Measurements from ENCODE around the gene TBRG1. TPM values are rescaled to one million over a fixed set of nuclear protein-coding genes. Genes with fewer than 3 reads are reported as not detected.

Gene TBRG1
- polyA plus RNA-seq, 3 donors = 39.7 to 84.7 (median 43.5) TPM

DNA sequence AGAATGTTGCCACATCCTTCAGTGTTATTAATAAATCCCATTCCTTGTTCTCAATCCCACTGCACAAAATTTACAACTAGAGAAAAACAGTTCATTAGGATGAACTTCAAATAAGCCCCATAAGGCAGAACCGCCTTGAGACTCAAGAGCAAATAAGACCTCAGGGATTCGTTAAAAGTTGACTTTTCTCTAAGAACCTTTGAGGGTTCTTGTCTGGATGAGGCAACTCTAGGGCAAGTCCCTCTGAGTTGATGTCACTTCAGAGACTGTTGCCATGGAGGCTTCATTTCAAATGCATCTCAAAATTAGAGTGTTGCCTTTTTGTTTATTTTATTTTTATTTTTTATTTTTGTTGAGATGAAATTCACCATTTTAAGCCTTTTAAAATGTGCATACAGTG lies 31.2 kb upstream of the TBRG1 start:
- Mint-ChIP-seq H3K4me1 (no peaks in the 10 kb centered on the region), H3K27ac (no peak overlapping the region), H3K9me3 (no peaks in the 10 kb centered on the region), H3K36me3 (no peaks in the 10 kb centered on the region), H3K4me3 (no peak overlapping the region), H3K27me3 (ENCODE audit: low read depth in 3 of 3) (peaks cover 9 to 14% (median 10%) of the 10 kb centered on the region in 3 donors)
- TF ChIP-seq, protein P1, sequence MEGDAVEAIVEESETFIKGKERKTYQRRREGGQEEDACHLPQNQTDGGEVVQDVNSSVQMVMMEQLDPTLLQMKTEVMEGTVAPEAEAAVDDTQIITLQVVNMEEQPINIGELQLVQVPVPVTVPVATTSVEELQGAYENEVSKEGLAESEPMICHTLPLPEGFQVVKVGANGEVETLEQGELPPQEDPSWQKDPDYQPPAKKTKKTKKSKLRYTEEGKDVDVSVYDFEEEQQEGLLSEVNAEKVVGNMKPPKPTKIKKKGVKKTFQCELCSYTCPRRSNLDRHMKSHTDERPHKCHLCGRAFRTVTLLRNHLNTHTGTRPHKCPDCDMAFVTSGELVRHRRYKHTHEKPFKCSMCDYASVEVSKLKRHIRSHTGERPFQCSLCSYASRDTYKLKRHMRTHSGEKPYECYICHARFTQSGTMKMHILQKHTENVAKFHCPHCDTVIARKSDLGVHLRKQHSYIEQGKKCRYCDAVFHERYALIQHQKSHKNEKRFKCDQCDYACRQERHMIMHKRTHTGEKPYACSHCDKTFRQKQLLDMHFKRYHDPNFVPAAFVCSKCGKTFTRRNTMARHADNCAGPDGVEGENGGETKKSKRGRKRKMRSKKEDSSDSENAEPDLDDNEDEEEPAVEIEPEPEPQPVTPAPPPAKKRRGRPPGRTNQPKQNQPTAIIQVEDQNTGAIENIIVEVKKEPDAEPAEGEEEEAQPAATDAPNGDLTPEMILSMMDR (IDR thresholded peaks at IDR 0.05) = no peak
- no peaks in the 10 kb centered on the region for H3K79me2 ChIP-seq (ENCODE audit: insufficient read depth, low read length)
- H3K4me2 ChIP-seq (replicated peaks; ENCODE audit: extremely low read depth, low read length, poor library complexity, severe bottlenecking) = no peak overlapping the region
- no peak overlapping the region for H3K4me3 ChIP-seq (replicated peaks in 1 of 3; ENCODE audit: low read depth in 2 of 3, low read length in 3 of 3)
- no peak for DNase-seq
- no peaks in the 10 kb centered on the region for H3K27me3 ChIP-seq (ENCODE audit: control insufficient read depth in 2 of 2, insufficient read depth in 2 of 2, low read length in 2 of 2)
- no peak overlapping the region for H3K27ac ChIP-seq (ENCODE audit: low read depth in 1 of 2, low read length in 2 of 2)
- no peak overlapping the region for H2AFZ ChIP-seq (ENCODE audit: insufficient read depth, low read depth, low read length, poor library complexity, severe bottlenecking)
- 93% methylated on average over 2 of the region's 2 CpGs for WGBS (ENCODE audit: insufficient coverage)
- H3K36me3 ChIP-seq (replicated peaks in 1 of 2; ENCODE audit: control insufficient read depth in 1 of 2, insufficient read depth in 2 of 2, low read length in 2 of 2) = no peaks in the 10 kb centered on the region
- no peaks in the 10 kb centered on the region for H4K20me1 ChIP-seq (ENCODE audit: insufficient read depth, low read length)
- no peaks in the 10 kb centered on the region for H3K4me1 ChIP-seq (ENCODE audit: control insufficient read depth in 1 of 2, insufficient read depth in 2 of 2, low read length in 2 of 2)
- H3K9me3 ChIP-seq (replicated peaks in 1 of 2; ENCODE audit: control insufficient read depth in 1 of 2, insufficient read depth in 1 of 2, low read length in 2 of 2) = no peaks in the 10 kb centered on the region
- intact Hi-C loops (cut with micrococcal nuclease) = no loop called here
- no peak overlapping the region for H3K9ac ChIP-seq (ENCODE audit: insufficient read depth, low read length, poor library complexity, severe bottlenecking)

DNA sequence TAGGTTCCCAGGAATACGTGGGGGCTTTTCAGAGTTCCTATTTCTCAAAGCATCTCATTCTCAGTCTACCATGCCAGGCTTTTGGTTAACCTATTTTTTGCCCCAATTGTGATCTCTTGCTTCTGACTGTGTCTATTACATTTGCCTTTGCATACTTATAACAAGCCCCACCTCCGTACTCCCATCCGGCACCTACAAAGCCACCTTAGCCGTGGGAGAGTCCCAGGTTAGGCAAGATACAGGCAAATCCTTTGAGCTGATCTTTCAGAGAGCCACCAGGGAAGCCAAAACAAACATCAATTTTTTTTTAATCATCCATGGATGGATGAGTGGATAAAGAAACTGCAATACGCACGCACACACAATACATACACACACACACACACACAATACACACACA lies 30.0 kb upstream of the TBRG1 start:
- no peaks in the 10 kb centered on the region for H3K4me1 Mint-ChIP-seq
- no peak overlapping the region for H3K27ac Mint-ChIP-seq
- no peaks in the 10 kb centered on the region for H3K9me3 ChIP-seq (replicated peaks in 1 of 2; ENCODE audit: control insufficient read depth in 1 of 2, insufficient read depth in 1 of 2, low read length in 2 of 2)
- no peaks in the 10 kb centered on the region for H3K36me3 ChIP-seq (replicated peaks in 1 of 2; ENCODE audit: control insufficient read depth in 1 of 2, insufficient read depth in 2 of 2, low read length in 2 of 2)
- no peaks in the 10 kb centered on the region for H3K27me3 ChIP-seq (ENCODE audit: control insufficient read depth in 2 of 2, insufficient read depth in 2 of 2, low read length in 2 of 2)
- H3K36me3 Mint-ChIP-seq = no peaks in the 10 kb centered on the region
- 83% methylated on average over 3 of the region's 6 CpGs for WGBS (ENCODE audit: insufficient coverage)
- no peak overlapping the region for H3K4me3 Mint-ChIP-seq
- H4K20me1 ChIP-seq (ENCODE audit: insufficient read depth, low read length) = no peaks in the 10 kb centered on the region
- no peaks in the 10 kb centered on the region for H3K9me3 Mint-ChIP-seq
- H3K4me1 ChIP-seq (ENCODE audit: control insufficient read depth in 1 of 2, insufficient read depth in 2 of 2, low read length in 2 of 2) = no peaks in the 10 kb centered on the region
- no peak overlapping the region for H3K9ac ChIP-seq (ENCODE audit: insufficient read depth, low read length, poor library complexity, severe bottlenecking)
- DNase-seq = no peak
- no peak overlapping the region for H2AFZ ChIP-seq (ENCODE audit: insufficient read depth, low read depth, low read length, poor library complexity, severe bottlenecking)
- H3K79me2 ChIP-seq (ENCODE audit: insufficient read depth, low read length) = no peaks in the 10 kb centered on the region
- H3K27ac ChIP-seq (ENCODE audit: low read depth in 1 of 2, low read length in 2 of 2) = no peak overlapping the region
- intact Hi-C loops (cut with micrococcal nuclease) = no loop called here
- H3K4me2 ChIP-seq (replicated peaks; ENCODE audit: extremely low read depth, low read length, poor library complexity, severe bottlenecking) = no peak overlapping the region
- H3K4me3 ChIP-seq (replicated peaks in 1 of 3; ENCODE audit: low read depth in 2 of 3, low read length in 3 of 3) = no peak overlapping the region
- peaks cover 7 to 16% (median 8%) of the 10 kb centered on the region in 3 donors for H3K27me3 Mint-ChIP-seq (ENCODE audit: low read depth in 3 of 3)
- TF ChIP-seq, protein P1 (IDR thresholded peaks at IDR 0.05) = no peak
